Bronchial epithelial cell (primary cell): ENCODE measurements around the gene TTC3. TPM values are rescaled to one million over a fixed set of nuclear protein-coding genes. Genes with fewer than 3 reads are reported as not detected.

ENCODE experiments used
- DNase-seq: peaks from one replicate; pipeline ENCODE4 v3.0.0-alpha.2; 2010; ENCODE audit warnings: low read depth
- FAIRE-seq: peaks from 2 replicates; lab custom pipeline; 2011; peaks lifted over from hg19 to GRCh38; lab: Jason Lieb, UNC
- H3K27me3 ChIP-seq: 2 replicates; pipeline ENCODE4 v1.5.1; 2011; ENCODE audit warnings: low read length; ENCODE audit not compliant: control insufficient read depth, insufficient read depth
- H3K36me3 ChIP-seq: 2 replicates; pipeline ENCODE4 v1.5.1; 2011; ENCODE audit warnings: low read length; ENCODE audit not compliant: control insufficient read depth, insufficient read depth
- H3K4me3 ChIP-seq: 2 replicates; pipeline ENCODE4 v1.5.1; 2011; ENCODE audit warnings: mild to moderate bottlenecking, low read depth, low read length, control low read depth
- CTCF ChIP-seq: IDR thresholded peaks from 2 replicates; pipeline ENCODE4 v1.5.1; 2011; ENCODE audit warnings: mild to moderate bottlenecking, moderate library complexity, low read length, control low read depth, inconsistent platforms; ENCODE audit not compliant: insufficient read depth, severe bottlenecking
- total RNA-seq: library from RNA; depleted of rRNA; stranded (reverse); fragments of >200 nt; gene quantifications from 2 replicates; pipeline ENCODE4 v1.2.1, GENCODE V29; 2014

Gene TTC3
- total RNA-seq, 1 donor from 2014 or later = 90.3 TPM

DNA sequence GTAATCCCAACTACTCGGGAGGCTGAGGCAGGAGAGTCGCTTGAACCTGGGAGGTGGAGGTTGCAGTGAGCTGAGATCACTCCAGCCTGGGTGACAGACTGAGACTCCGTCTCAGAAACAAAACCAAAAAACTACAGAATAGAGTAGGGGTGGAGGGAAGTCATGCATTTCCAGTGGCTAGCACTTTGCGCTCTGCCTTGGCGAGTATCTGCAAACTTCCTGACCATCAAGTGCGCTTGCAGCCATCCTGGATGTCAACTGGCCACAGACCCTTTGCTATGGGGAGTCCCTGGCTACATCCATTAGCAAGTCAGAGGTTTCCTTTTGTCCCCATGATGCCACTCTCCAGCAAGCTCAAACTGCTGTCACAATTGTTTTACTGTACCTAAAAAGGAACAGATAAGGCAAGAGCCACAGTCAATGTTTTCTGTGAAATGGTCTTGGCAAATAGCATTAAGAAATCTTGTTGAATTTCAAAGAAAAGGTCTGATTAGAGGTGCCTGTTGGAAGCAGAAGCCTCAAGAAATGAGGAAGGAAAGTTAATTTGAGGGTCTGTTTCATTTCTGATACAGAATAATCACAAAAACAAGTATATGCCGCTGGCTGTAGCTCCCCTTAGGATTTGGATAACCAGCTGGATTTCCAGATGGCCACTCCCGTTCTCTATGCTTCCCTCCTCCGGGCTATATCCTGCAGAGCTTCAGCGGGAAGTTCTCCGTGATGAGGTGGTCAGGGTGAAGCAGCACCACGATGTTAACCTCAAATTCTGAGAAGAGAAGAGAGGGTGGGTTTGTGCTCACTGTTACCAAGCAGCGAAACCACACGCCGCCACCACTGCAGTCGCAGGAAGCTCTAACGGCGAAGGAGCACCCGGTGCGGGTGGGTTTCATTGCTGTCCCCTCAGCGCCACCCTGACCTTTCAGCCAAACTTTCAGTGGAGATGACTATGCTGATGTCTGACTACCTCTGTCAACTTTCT, 152.1 kb downstream of the TTC3 start:
- TF ChIP-seq CTCF = no peak
- peaks cover 29% of the 10 kb centered on the region for H3K36me3 ChIP-seq

DNA sequence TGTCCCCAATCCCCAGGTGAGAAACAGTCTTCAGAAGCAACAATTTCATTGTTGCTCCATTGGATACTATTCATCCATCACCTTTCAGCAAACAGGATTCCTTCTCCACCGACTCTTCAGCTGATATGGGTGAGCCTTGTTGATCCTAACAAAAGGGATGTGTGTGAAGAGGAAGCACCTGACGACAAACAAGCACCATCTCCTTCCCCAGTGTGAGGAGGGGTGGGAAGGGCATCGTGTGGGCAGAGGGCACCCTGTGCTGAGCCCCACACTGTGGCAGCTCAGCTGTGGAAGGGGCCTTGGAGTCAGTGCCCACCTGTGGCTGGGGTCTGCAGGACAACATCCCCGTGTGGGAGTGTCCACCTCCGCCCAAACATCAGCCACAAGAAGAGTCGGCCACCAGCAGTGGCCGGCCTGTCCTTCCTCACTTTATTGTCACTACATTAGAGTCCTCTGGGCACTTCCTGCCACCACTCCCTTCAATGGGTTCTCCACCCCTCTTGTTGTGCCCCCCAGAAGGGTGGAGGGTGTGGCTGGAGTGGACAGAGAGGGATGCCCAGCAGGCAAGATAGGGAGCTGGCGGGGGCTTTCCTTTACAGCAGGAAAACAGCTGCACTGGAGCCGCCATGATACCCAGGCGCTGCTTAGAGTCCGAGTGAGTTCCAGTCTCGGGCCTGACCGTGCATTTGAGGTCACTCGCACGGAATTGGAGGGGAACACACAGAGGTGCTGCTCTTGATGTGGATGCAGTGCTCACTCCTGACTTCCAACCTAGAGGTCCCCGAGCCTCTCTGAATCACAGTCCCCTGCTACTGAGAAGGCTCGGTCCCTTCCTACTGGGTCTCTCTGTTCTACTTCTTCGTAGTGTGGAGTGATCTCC, 153.2 kb downstream of the TTC3 start:
- DNase-seq (no peak), FAIRE-seq (no peak)
- Histone ChIP-seq H3K4me3 (no peak overlapping the region), H3K36me3 (peaks cover 29% of the 10 kb centered on the region), H3K27me3 (no peaks in the 10 kb centered on the region)
- TF ChIP-seq CTCF = no peak

More for the DNA sequence above, 152.1 kb downstream of the TTC3 start:
- FAIRE-seq = no peak
- no peak overlapping the region for H3K4me3 ChIP-seq
- no peaks in the 10 kb centered on the region for H3K27me3 ChIP-seq
- DNase-seq = no peak

DNA sequence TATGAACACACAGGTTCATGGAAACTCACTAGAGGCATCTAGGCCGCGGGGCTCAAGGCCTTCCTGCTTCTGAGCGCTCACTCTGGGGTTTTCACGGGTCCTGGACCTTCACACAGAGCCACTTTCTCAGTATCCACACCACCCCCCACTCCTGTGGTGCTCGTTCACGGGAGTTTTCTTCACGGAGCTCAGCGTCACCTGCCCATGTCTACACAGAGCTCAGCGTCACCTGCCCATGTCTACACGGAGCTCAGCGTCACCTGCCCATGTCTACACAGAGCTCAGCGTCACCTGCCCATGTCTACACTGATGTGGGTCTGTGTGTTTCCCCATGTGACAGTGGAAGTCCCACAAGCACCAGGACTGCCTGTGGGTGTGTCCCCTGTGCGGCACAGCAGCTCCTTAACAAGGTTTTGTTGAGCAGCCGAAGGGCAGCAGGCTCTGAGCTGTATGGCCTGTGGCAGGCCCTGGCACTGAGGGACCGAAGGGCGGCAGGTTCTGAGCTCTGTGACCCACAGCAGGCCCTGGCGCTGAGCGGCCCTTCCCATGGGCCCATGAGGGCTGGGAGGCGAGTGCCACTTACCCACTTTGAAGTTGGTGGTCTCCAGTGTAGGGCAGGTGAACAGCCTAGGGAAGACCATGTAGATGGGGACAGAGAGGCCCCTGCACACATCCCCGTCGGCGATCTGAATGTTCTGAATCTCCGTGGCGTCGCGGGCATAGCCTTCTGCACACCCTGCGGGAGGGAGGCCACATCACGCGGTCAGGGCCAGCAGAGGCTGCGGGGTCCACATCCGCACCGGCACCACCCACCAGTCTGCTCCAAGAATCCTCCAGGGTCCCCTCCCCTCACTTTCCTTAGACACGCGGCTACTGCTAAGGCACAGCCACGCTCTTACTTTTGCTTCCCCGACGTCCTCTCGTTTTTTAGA, 154.3 kb downstream of the TTC3 start:
- DNase-seq (no peak), FAIRE-seq (no peak)
- no peak for TF ChIP-seq CTCF
- Histone ChIP-seq H3K27me3 (no peaks in the 10 kb centered on the region), H3K36me3 (peaks cover 37% of the 10 kb centered on the region), H3K4me3 (no peak overlapping the region)

DNA sequence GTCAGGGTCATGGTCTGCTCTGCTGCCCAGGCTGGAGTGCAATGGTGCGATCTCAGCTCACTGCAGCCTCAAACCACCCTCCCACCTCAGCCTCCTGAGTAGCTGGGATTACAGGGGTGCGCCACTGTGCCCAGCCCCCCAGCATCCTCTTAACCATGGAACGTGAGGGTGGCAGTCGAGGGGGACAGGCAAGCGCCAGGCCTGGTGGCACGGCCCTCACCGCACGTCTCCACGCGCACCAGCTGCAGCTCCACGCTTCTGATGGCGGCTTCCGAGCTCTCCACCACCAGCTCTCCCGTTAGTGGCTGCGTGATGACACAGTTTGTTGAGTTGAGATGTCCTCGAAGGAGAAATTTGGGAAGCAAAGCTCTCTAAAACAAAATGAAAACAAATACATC, 154.9 kb downstream of the TTC3 start:
- DNase-seq (no peak), FAIRE-seq (no peak)
- Histone ChIP-seq H3K36me3 (peaks cover 41% of the 10 kb centered on the region), H3K4me3 (no peak overlapping the region), H3K27me3 (no peaks in the 10 kb centered on the region)
- TF ChIP-seq CTCF = no peak

DNA sequence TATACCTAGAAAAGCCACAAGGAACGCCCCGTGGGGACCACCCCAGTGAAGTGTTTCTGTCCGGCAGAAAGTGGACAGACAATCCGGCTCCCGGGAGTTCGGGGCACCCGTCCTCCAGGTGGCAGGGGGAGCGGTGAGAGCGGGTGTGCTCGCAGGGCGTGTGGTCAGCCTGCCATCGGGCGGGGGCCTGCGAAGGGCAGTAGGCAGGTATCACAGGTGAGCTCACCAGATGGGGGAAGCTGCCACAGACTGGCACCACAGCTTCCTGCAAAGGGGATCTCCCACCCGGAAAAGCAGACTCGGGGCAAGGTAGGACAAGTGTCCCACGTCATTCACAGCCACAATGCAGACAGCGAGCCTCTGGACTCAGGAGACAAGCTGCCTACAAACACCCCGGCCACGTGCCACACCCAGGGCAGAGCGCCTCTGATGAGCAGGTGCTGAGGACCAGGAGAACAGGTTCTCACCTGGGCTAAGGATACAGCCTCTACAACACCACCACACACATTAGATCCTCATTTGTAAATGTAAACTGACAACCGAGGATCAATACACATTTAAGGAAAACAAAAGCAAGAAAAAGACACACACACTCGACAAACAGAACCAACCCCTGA, 157.7 kb downstream of the TTC3 start:
- FAIRE-seq = no peak
- no peak for DNase-seq
- Histone ChIP-seq H3K27me3 (no peaks in the 10 kb centered on the region), H3K4me3 (no peak overlapping the region), H3K36me3 (peaks cover 31% of the 10 kb centered on the region)
- no peak for TF ChIP-seq CTCF
